ENCODE measurements around the gene RADIL. TPM values are rescaled to one million over a fixed set of nuclear protein-coding genes. Genes with fewer than 3 reads are reported as not detected.
A peak's percentile ranks its signal among the peaks of the same experiment; 100 is the strongest.

The RADIL gene
- total RNA-seq, 2 donors from 2014 or later, result 7.7 to 16.0 TPM

- no peaks in the 10 kb centered on the region for H3K27me3 ChIP-seq
- no peak overlapping the region for H3K27ac ChIP-seq
- H3K4me1 ChIP-seq, result peaks cover 0 to 5% of the 10 kb centered on the region in 2 donors
- H3K36me3 ChIP-seq, result no peaks in the 10 kb centered on the region
- H3K4me3 ChIP-seq, result no peak overlapping the region
- no peak for DNase-seq (ENCODE audit: low spot score)
- TF ChIP-seq CTCF (IDR thresholded peaks at IDR 0.05), result no peak
- H3K9me3 ChIP-seq, result peaks cover 0 to 16% of the 10 kb centered on the region in 2 donors
Measured at GRCh38 chr7:4866528-4867496, 16.7 kb downstream of the RADIL start.

- Histone ChIP-seq H3K27me3 (no peaks in the 10 kb centered on the region), H3K9me3 (no peaks in the 10 kb centered on the region), H3K4me1 (peaks cover 0 to 4% of the 10 kb centered on the region in 2 donors), H3K36me3 (no peaks in the 10 kb centered on the region), H3K27ac (peak overlapping the region in 1 of 2 donors; percentile 31), H3K4me3 (peak overlapping the region; percentile 18 to 46)
- DNase-seq (ENCODE audit: low spot score), result no peak
- no peak for TF ChIP-seq CTCF (IDR thresholded peaks at IDR 0.05)
Measured at GRCh38 chr7:4862156-4862555, 21.4 kb downstream of the RADIL start.

GRCh38 chr7:4861673-4862072 is 21.8 kb downstream of the RADIL start, which contains the start of gene PAPOLB:
Gene PAPOLB (minus strand): TSS chr7:4862030. CDS start chr7:4861810, 220 bp downstream.
- Histone ChIP-seq H3K27me3 (no peaks in the 10 kb centered on the region), H3K9me3 (no peaks in the 10 kb centered on the region), H3K4me1 (peaks cover 0 to 4% of the 10 kb centered on the region in 2 donors), H3K36me3 (no peaks in the 10 kb centered on the region), H3K27ac (peak within 1 kb of the TSS in 1 of 2 donors; percentile 31), H3K4me3 (peak within 1 kb of the TSS; percentile 18 to 46)
- no peak for TF ChIP-seq CTCF (IDR thresholded peaks at IDR 0.05)
- DNase-seq (ENCODE audit: low spot score), result no peak

- no peak for DNase-seq (ENCODE audit: low spot score)
- H3K27me3 ChIP-seq, result no peaks in the 10 kb centered on the region
- H3K4me1 ChIP-seq, result peaks cover 0 to 4% of the 10 kb centered on the region in 2 donors
- no peaks in the 10 kb centered on the region for H3K9me3 ChIP-seq
- no peaks in the 10 kb centered on the region for H3K36me3 ChIP-seq
- peak overlapping the region in 1 of 2 donors; percentile 46 for H3K4me3 ChIP-seq
- H3K27ac ChIP-seq, result no peak overlapping the region
- TF ChIP-seq CTCF (IDR thresholded peaks at IDR 0.05), result no peak
Measured at GRCh38 chr7:4861227-4861626, 22.3 kb downstream of the RADIL start.

- Histone ChIP-seq H3K36me3 (no peaks in the 10 kb centered on the region), H3K9me3 (peaks cover 0 to under 1% of the 10 kb centered on the region in 2 donors), H3K27ac (no peak overlapping the region), H3K4me1 (peaks cover 0 to 4% of the 10 kb centered on the region in 2 donors), H3K4me3 (no peak overlapping the region), H3K27me3 (no peaks in the 10 kb centered on the region)
- DNase-seq (ENCODE audit: low spot score), result no peak
- no peak for TF ChIP-seq CTCF (IDR thresholded peaks at IDR 0.05)
Measured at GRCh38 chr7:4857189-4857588, 26.3 kb downstream of the RADIL start.

Measured in right atrium auricular region (tissue), 2 donors.